HG02885 (cell line): ENCODE results near the gene GNAI2.
"Not testable (repeated sequence)": the region's sequence is repeated elsewhere in the genome, so short reads cannot be mapped to it uniquely, and the experiment has no call there.

Source experiments
- ATAC-seq: cut with Tn5 transposase; IDR thresholded peaks from one replicate; pipeline ENCODE4 v1.9.1; 2021; ENCODE audit warnings: mild to moderate bottlenecking; ENCODE audit not compliant: unreplicated experiment, poor library complexity

Gene GNAI2

DNA sequence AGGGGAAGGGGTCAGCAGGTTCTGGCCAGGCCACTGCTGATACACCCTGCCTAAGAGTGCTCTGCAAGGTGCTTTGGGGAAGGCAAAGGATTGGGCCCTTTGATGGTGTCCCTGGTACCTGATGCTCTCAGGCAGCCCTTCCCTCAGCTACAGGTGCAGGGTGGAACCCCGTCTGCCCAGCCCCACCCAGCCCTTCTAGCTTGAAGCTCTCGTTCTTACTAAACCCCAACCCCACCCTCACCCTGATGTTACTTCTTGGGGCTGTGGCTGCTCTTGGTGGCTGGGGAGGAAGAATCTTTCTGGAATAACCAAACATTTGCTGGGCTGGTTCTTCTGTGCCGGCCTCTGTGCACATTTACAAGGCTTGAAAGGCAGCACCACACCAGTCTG lies 6.4 kb downstream of the GNAI2 start:
- ATAC-seq = no peak

- no peak for ATAC-seq
Observed at GRCh38 chr3:50242851-50243542, 7.0 kb downstream of the GNAI2 start.

DNA sequence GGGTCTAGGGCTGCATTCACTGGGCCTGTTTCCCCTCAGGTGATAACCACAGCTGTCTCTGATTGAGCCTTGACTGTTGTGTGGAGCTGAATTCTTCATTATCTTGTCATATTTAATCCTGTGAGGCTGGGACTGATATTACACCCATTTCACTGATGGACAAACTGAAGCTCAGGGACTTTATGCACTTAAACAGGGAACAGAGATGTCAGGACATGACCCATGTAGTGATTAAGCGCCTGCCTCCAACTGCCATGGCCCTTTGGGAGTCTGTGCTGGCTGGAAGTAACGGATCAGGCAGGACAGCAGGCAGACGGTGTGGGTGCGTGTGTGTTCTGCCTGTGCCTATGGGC lies 7.5 kb downstream of the GNAI2 start:
- ATAC-seq = no peak

DNA sequence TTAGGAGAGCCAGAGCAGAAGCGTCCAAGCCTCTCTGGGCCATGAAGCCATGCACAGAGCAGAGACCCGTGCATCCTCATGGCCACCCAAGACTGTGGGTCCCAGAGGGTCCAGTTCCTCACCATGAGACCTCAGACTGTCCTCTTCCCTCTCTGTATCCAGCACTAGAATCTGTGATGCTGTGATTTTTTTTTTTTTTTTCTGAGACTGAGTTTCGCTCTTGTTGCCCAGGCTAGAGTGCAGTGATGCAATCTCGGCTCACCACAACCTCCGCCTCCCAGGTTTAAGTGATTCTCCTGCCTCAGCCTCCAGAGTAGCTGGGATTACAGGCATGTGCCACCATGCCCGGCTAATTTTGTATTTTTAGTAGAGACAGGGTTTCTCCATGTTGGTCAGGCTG lies 8.8 kb downstream of the GNAI2 start:
- not testable (repeated sequence) for ATAC-seq

GRCh38 chr3:50245251-50245745 lies 9.3 kb downstream of the GNAI2 start:
- no peak for ATAC-seq

DNA sequence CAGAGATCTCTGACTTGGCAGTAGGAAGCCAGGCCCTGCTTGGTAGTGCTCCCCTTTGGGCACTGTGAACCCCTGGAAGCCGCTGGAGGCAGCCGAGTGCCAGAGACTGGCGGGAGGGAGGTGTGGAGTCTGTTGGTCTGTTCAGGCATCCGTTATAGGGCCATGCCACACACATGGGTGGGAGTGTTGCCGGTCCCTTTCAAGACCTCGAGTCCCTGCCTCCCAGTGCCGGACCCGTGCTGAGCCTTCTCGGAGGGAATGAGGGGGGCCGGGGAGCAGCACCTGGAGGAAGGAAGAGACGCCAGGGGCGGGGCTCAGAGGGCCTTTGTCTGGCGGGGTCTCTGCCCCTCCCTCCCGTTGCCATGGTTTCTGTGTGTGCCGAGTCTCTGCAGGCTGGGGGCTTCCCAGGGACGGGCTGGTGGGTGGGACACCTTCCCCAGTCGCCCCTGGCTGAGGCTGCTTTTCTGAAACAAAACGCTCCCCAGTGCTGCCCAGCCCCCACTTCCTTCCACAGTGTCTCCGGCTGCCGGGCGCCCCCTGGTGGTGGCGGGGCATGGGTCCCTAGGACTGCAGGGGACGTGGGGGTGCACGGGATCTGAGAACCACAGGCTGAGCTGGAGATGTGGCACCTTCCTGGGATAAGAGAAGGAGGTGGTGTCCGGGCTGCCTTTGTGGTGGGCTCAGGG lies 10.0 kb downstream of the GNAI2 start:
- peak; percentile 64 for ATAC-seq

DNA sequence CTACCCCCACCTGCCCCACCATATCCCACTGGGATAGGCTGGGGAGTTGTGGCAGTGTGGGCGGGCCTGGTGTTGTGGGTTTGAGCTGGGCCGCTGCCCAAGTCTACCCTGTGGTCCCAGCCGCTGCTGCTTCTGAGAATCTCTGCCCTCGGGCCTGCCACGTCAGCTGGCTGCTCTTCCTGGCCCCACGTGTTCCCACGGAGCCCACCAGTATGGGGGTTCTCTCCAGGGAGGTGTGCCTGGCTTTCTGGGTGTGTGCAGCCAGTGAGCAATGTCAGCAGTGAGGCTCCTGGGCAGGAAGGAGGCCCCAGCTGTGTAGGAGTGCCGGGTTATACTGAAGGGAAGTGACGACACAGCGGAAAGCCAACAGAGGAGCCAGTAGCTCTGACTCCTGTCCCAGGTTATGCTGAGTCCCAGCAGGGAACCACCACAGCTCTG lies 10.5 kb downstream of the GNAI2 start:
- ATAC-seq = peak; percentile 72

DNA sequence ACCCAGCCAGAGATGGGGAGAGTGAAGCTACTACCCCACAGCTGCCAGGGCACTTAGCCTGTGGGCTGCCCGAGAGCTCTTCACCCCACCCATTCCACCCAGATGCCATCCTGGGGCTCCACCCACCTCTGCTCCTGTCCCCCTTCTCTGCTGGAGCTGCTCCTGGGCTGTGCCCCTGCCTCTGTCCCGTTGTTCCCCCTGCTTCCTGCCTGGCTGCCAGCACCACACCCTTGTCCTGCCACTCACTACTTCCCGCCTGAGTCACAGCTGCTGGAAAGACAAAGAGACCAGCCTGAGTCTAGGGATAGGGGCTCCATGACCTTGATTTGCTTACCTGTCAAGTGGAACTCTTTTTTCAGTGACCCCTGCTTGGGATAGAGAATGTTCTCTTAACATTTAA lies 12.4 kb downstream of the GNAI2 start:
- ATAC-seq = no peak

- ATAC-seq = no peak
Observed at GRCh38 chr3:50249457-50249856, 13.5 kb downstream of the GNAI2 start.

DNA sequence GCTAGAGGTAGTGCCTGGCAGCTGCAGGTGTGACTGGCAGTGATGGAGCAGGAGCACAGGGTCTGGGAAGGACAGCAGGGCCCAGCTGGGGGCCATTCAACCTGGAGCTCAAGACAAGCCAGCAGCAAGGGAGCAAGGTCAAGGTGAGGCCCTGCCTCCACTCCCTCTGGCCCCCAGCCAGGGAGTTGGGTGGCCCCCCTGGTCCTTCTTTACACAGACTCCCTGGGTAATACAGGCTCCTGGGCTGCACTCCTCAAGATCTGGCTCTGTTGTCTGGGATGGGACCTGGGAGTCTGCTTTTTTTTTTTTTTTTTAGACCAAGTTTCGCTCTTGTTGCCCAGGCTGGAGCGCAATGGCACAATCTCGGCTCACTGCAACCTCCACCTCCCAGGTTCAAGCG lies 14.5 kb downstream of the GNAI2 start:
- ATAC-seq = no peak

DNA sequence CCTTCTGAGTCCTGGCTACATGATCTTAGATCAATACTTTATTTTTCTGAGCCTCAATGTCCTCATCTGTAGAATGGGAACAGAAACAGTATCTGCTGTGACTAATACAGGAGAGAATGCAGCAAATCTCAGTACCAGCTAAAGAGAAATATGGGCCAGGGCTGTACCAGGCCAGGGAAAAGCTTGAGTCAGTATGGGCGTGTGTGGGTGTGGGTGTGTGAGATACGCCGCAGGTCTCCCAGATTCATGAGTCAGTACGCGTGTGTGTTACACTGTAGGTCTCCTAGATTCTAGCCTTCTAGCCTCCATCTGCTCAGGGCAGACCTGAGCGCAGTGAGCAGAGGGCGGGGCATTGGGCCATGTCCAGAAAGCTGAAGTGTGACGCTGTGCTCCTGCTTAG lies 15.2 kb downstream of the GNAI2 start:
- ATAC-seq = no peak

DNA sequence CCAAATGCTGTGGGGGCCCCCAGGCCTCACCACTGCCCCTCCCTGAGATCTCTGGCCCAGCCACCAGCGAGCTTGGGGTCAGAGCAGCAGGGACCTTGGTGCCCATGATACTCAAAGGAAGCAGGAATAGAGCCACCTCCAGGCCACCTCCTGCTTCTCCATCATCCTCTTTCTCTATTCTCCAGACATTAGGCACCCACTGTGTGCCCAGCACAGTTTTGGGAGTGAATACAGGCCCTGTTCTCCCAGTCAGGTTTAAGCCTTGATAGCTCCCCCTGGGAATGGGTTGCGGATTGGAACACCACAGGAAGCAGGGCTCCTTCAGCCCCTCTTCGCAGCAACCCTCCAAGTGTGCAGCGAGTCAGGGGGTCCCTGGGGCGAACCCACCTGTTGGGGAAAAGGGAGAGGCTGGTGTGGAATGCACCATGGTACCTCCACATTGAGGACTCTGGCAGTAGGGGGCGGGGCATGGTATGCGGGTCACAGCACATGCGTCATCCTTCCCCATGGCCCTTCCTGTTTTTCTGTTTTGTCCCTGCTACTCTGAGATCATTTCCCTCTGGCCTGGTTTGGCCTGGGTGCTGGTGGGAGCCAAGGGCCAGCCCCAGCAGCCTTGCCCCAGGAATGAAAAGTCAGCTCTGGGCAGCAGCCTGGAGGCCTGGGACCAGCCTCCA lies 18.7 kb downstream of the GNAI2 start:
- no peak for ATAC-seq

GRCh38 chr3:50255251-50255615 lies 19.2 kb downstream of the GNAI2 start:
- ATAC-seq = no peak

DNA sequence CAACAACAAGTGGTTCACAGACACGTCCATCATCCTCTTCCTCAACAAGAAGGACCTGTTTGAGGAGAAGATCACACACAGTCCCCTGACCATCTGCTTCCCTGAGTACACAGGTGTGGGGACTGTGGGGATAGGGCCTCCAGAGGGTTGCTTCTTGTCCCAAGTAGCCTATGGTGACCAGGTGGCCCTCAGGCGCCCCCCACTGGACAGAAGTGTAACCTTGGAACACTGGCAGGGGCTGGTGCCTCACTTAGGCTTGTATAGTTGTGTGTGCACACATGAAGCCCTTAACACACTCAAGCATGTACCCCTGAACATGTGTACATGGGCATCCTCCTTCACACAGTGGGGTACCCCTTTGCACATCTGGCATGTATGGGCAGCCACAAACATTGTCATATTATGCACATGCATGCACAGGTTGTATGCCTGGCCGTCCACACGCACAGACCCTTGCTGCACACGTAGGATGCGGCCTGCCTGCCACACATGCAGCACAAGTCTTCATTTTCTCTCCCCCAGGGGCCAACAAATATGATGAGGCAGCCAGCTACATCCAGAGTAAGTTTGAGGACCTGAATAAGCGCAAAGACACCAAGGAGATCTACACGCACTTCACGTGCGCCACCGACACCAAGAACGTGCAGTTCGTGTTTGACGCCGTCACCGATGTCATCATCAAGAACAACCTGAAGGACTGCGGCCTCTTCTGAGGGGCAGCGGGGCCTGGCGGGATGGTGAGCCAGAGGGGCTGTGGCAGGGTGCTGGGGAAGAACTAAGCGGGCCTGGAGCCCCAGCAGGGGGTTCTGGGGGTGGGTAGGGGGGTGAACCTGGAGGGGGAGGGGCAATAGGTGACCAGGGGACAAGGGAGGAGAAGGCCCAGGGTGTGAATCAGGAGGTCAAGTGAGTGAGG lies 21.2 kb downstream of the GNAI2 start:
- ATAC-seq = no peak

- no peak for ATAC-seq
Observed at GRCh38 chr3:50258029-50258680, 22.2 kb downstream of the GNAI2 start.

- no peak for ATAC-seq
Observed at GRCh38 chr3:50258979-50259378, 23.0 kb downstream of the GNAI2 start.

DNA sequence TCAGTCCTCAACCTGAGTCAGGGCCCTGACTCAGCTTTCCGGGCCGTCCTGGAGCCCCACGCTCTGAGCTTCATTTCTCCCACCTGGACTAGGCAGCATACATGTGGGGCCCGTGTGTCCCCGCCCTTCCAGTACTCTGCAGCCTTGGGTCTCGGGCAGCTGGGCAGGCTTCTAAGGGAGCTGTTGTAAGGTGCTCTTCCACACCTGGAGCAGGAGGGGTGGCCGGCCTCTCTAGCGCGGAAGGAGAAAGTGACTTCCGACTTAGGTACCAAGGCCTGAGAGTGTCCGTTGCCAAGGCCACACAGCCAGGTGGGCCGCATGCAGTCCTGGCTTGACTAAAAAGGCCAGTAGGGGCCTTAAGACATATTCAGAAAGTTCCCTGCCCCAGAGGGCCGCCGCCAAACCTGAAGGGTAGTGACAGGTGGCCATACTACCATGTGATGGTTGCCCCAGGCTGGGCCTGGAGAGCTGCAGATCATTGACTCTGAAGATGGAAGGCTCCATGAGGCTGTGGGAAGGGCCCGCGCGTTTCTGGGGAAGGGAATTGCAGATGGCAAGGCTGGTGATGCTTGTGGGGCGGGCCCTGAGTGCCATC lies 23.5 kb downstream of the GNAI2 start:
- ATAC-seq = peak; percentile 26

DNA sequence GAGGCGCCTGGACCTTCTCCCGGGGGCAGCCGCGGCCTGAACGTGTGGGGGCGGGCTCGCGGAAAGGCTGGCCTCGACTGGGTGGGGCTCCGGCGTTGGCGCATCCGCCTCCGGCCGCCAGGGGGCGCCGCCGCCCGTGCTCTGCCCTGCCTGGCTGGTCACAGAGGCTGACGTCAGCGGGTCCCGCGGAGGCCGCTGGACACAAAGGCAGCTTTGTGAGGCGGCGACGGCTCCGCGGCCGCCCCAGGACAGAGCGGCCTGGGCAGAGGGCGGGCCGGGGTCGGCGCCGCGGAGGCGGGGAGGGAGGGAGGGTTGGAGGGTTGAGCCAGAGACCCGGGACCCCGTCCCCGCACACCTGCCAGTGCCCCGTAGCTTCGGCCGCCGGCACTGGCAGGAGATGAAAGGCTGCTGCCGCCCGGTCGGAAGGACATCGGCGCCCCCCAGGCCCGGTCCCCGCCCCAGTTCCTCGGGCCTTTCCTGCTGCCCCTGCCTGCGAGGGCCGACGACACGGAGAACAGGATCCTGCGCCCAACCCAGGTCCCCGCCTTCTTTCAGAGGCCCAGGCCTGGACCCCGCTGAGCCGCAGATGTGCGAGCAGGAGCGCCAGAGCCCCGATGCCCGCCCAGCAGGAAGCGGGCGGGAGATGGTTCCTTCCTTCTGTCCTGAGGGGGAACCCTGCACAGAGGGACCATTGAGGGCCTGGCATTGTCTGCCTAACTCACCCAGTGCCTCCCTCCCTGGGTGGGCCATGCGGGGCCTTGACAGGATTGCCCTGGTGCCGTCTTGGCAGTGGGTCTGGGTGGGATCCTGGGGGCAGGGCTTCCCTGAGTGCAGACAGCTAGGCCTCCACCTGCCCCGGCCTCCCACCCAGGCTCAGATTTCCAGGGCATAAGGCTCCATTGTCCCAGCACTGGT lies 24.3 kb downstream of the GNAI2 start:
- ATAC-seq = peak; percentile 92
